GM21526 (cell line): Measurements from ENCODE around the gene PI4K2A.
A peak's percentile ranks its signal among the peaks of the same experiment; 100 is the strongest.

Experiments
- ATAC-seq: cut with Tn5 transposase; IDR thresholded peaks from one replicate; pipeline ENCODE4 v1.9.1; 2021; ENCODE audit warnings: moderate library complexity; ENCODE audit not compliant: unreplicated experiment, low FRiP score

The PI4K2A gene

DNA sequence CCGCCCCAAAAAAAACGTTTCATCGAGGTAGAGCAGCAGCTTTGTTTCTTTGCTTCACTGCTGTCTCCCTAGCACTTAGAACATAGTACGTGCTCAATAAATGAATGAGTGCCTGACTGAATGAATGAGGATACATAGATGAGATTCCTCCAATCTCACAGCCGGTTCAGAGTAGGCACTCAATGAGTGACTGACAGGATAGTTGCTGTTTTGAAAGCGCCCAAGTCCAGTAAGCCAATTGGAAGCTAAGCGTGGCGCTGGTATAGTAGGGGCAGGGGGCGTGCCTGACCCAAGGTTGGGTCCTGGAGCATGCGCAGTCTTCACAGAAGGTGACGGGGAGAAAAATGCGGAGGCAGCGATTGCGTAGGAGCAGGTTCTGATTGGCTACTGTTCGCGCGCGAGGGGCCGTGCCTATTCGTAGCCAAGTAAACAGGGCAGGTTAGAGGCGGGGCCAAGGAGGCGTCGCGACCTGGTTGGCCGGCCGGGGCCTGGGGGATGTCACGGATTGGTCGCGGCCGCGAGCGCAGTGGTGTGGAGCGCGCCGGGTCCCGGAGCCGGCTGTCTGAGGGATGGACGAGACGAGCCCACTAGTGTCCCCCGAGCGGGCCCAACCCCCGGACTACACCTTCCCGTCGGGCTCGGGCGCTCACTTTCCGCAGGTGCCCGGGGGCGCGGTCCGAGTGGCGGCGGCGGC lies at the start of gene PI4K2A:
TSS of gene PI4K2A (plus strand) at position 498 of the 694 bp plus-strand sequence. CDS start at position 570, 72 bp downstream.
- ATAC-seq, result peak; percentile 97

DNA sequence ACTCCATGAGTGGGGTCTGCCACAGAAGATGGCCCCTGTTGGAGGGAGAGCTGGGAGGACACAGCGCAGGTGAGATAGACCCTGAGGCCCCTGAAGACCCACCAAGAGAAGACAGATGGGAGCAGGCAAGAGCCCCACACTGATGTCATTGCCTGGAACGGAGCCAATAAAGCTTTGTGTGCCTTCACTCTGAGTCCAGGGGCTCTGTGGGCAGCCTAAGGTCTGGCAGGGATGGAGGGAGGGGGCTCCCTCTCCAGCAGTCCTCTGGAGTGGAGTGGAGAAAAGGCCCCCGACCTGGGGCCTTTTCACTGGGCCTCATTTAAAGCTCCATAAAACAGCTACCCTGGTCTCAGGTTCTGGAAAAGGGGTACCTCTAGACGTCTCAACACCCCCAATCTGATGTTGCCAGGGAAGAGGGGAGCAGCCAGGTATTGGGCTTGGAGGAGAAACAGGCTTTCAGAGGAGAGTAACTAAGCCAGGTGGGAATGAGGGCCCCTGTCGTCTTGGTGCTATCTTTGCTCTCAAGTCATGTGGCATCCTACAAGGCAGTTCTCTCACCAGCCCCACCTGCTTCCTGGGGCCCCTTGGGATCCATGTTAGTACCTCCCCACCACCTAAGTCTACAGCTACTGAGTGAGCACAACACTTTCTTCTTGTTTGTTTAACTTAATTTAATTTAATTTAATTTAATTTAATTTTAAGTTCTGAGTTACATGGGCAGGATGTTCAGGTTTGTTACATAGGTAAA lies 49.5 kb upstream of the PI4K2A start:
- no peak for ATAC-seq

DNA sequence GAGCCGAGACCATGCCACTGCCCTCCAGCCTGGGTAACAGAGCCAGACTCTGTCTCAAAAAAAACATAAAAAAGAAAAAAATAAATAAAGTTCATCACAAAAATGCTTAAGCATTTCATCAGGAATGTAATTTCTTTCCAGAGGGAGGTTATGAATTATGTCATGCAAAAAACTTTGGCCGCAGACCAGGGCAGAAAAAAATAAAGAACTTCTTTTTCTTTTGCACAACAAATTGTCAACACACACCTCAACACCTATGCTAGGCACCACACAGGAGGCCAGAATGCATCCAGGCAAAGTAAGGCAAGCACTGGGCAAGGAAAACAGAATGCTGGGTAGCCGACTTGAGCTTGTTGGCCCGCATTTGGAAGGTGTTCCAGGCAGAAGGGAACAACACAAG lies 47.0 kb upstream of the PI4K2A start:
- ATAC-seq, result no peak

DNA sequence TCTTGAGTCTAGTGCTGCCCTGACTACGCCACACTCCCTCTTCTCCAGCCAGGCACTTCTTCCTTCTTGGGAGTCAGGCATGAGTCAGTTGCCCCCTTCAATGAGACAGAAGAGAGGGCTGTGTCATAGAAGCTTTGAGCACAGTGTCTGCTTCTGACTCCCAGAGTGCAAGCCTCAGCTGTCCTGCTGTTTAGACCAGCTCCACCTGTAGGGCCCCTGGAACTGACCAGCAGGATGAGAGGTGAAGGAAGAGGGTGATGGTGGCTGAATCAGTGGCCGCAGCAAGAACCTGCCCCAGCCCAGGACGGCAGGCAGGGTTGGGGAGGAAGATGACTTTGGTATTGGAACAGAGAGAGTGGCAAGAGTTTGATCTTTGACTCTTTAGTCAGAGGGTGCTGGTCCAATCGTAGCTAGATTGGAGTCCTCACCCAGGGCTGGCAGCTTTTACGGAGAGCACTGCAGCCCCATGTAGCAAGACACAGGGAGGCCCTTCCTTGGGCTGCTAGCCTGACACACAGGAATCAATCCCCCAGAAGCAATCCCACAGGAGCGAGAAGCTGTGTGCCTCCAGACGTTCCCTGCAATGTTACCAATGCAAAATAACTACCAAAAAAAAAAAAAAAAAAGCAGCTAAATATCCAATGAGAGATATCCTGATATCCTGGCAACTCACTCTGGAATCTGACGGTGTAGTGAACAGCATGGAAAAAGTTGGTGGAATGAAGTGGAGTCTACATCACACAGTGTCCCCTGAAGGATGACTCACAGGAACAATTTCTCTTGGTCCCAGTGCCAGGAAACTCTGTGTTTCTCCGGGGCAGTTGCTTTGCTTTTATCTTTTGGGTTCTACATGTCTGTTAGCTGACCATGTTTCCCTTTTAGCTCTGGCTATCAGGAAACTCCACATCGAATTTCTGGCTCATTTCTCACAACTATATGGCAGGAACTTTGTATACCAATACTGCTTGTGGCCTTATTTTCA lies 44.1 kb upstream of the PI4K2A start:
- no peak for ATAC-seq

DNA sequence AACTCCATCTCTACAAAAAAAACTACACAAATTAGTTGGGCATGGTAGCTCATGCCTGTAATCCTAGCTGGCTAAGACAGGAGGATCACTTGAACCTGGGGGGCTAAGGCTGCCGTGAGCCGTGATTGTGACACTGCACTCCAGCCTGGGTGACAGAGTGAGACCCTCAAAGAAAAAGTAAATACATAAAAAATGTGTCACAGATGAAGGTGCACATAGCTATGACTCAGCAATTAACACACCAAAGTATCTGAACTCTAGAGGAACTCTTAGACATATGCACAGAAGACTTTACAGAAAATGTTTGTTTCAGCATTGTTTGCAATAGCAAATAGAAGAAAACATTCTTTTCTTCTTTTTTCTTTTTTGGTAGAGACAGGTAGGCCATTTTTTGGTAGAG lies 42.7 kb upstream of the PI4K2A start:
- no peak for ATAC-seq

DNA sequence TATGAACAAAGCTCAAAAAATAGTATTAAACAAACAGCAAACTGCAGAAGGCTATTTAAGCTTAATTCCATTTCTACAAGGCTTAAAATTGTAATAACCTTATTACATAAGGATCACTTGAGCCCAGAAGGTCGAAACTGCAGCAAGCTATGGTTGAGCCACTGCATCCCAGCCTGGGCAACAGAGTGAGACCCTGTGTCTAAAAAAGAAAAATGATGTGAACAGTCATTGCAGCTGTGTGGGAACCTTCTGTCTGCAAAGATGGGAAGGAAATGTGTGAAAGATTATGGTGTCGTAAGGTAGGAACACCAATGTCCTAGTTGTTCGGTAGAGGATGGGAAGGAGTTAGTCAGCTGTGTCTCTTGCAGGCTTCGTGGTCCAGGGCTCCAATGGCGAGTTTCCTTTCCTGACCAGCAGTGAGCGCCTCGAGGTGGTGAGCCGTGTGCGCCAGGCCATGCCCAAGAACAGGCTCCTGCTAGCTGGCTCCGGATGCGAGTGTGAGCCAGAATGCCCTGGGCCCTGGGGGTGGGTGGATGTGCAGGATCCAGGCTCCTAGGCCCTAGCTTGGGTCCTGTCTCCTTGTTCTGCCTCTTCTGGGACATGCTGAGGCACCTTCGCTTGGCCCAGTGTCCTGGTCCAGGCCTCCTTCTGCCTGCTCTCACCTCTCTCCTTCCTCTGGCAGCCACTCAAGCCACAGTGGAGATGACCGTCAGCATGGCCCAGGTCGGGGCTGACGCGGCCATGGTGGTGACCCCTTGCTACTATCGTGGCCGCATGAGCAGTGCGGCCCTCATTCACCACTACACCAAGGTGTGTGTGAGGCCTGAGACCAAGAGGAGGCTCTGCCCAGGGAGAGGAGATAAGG lies 41.8 kb upstream of the PI4K2A start:
- ATAC-seq, result no peak

DNA sequence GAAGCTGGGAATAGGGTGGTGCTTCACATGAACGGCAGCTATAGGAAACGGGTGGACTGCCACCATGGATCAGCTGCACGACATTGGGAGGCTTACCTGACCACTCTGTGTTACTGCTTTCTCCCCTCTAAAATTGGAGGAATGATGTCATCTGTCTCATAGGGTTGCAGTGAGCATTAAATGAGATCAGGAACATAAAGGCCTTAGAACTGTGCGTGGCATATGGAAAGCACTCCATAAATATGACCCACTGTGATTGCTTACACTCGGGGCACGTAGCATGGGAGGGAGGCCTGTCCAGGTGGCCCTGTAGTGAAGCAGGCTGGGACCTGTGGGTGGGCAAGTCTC lies 41.2 kb upstream of the PI4K2A start:
- ATAC-seq, result no peak

DNA sequence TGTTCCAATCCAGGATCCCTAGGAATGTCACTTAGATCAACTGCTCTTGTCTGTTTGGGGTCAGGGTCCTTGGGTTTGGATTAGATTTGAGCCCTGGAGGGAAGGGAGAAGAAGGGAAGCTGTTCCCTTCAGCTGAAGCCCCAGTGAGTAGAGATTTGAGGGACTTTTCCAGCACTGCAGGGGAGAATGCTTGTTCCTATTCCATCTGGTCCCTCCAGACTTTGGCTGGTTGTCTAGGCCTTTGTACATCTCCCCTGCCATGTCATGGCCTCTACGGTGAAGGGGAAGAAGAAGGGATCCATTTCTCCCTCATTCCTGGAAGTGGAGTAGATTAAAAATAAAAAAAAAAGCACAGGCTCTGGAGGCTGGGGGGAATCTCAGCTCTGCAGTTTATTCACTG lies 39.9 kb upstream of the PI4K2A start:
- ATAC-seq, result no peak

DNA sequence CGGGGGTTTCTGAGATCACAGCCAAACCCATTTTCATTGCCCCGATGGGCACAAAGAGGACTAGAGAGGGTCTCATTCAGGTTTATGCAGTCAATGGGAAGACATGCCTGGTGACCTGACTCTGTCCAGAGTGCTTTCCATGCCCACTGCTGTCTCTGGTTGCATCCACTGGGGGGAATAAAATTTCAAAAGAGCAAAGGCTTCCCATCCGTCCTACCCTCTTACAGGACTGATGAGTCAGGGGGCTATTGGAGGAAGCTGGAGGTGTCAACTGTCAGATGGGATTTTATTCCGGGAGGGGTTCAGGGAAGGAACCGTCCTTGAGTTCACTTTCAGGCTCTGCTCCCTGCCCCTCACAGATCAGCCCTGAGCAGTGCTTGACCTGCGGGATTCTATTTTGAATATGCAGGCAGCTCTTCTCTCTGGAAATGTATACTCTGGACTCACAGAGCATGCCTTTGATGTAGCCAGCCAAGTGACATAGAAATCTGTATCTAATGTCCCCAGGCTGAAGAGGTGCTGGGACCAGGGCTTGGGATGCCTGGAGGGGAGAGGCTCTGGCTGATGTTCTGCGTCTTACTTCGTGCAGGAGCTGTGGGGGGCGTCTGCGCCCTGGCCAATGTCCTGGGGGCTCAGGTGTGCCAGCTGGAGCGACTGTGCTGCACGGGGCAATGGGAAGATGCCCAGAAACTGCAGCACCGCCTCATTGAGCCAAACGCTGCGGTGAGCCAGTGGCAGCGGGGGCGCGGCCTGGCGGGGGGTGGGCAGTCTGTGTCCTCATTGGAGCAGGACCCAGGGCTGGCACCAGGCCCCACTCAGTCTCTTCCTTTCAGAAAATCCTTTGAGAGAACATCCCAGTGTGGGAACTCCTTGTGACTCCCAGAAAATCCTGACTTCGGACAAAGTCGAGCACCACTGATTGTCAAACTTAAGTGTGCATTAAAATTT lies 38.9 kb upstream of the PI4K2A start:
- ATAC-seq, result no peak

DNA sequence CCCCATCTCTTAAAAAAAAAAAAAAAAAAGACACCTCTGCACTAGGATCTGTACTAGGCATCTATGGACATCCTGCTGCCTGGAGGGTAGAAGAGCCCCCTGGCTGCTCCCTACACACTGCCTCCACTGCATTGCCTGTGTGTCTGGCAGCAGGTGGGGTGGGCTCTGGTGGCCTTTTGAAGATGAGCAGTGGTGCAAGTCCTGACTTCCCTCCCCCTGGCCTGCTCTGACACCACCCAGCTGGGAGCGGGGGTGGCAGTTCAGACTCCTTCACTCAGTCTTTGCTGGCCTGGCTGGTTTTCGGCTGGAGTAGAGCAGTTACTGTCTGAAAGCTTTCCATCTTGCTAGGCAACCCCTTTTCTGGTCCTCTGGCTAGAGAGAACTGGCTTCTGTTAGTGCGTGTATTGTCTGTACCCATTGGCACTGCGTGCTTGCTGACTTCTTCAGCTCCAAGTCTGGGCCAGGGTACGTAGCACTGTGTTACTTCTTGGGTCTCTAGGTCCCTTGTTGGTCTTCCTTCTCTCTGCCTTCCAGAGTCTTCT lies 33.3 kb upstream of the PI4K2A start:
- ATAC-seq, result no peak

DNA sequence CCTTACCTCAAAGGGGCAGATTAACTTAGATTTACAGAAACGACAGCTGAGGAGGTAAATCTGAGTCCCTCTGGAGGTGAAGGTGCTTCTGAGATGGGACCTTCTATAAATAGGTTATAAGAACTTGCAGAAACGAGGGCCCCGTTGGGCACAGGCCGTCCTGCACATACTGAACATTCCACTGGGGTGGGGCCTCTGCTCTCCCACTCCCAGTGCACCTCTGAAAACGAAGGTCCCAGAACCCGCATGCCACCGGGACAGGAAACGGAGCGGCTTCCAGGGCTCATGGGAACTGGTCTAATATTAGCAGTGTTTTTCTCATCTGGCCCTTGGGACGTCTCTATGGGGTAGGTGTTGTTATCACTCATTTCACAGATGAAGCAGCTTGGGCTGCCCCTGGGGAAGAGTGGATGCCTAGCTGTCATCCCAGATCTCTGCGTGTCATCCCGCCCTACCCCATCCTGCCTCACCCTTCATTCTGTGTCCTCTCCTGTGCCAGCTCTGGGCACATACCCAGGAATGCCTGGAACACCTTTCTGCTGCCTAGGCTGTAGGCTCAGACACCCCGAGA lies 31.4 kb upstream of the PI4K2A start:
- ATAC-seq, result no peak

DNA sequence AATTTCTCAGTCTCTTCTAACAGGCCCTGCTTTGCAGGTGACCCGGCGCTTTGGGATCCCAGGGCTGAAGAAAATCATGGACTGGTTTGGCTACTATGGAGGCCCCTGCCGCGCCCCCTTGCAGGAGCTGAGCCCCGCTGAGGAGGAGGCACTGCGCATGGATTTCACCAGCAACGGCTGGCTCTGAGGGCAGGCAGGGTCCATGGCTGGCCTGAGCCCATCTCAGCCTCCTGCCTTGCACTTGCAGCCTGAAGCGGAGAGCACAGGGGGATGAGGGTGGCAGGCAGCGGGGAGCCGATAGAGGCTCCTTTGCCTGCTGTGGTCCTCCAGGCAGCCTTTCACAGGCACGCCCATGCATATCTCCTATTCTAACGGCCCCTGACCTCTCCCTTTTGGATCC lies 29.0 kb upstream of the PI4K2A start:
- no peak for ATAC-seq

DNA sequence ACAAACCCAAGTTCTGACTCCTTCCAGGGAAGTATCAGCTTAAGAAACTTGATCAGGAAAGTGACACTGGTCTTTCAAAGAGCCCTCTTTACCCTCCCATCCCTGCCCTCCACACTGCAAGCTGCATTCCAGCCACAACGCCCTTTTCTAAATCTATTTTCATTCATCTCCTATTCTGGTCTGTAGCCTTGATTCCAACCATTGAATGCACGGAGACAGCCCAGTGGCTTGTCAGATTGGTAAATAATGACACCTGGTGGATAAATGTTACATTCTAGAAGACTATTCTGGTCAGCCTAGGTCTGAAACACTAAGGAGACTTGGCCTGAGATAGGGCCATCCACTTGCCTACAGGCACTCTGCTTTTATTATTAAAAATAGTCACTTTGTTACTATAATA lies 28.1 kb upstream of the PI4K2A start:
- no peak for ATAC-seq

DNA sequence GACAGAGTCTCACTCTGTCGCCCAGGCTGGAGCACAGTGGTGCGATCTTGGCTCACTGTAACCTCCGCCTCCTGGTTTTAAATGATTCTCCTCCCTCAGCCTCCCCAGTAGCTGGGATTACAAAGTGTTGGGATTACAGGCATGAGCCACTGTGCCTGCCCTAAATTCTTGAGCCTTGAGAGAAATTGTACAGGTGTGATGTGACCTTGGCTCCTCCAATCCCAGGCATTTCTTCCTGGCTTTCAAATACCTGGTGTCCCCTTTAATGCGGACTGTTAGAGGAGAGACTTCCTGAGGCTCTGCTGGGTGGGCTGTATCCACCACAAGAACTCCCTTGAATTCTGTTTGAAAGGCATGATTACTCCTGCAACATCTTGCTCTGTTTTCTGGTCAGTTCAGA lies 22.2 kb upstream of the PI4K2A start:
- no peak for ATAC-seq

DNA sequence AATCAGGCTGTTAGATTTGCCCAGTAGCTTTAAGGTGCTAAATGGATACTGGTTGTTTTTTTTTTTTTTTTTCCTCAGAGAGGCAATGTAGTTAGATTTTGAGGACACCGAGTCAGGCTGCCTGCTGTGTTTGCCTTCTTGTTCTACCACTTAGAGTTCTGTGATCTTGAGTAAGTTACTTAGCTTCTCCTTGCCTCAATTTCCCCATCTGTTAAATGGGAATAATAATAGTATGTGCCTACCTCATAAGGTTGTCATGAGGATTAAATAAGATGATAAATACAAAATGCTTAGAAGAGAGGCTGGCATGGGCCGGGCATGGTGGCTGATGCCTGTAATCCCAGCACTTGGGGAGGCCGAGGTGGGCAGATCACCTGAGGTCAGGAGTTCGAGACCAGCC lies 21.7 kb upstream of the PI4K2A start:
- ATAC-seq, result no peak

DNA sequence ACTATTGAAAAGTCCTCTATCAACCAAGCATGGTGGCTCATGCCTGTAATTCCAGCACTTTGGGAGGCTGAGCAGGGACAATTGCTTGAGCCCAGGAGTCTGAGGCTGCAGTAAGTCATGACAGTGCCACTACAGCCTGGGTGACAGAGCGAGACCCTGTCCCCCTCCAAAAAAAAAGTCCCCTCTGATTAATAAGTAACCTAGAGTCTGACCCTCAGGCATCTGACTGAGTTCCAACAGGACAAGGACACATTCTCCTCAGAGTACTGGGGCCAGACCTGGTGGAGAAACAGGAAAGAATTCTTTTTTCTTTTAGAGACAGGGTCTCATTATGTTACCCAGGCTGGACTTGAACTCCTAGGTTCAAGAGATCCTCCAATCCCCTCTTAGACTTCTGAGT lies 17.2 kb upstream of the PI4K2A start:
- no peak for ATAC-seq

DNA sequence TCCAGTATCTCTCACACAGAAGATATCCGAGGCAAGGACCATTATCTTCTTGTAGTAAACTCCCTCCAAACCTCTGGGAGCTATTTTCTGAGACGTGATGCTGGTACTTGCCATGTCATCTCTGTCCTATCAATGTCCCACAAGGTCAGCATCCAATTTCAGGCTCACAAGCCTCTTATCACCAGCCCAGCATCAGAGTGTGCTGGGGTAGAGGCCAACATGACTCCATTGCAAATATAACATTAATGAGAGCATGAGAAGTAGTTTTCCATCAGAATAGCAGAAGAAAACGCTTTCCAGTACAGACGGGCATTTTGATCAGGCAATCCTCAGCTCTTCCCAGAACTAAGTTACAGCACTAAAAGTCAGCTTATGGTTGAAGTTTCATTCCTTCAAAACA lies 12.7 kb upstream of the PI4K2A start:
- no peak for ATAC-seq

DNA sequence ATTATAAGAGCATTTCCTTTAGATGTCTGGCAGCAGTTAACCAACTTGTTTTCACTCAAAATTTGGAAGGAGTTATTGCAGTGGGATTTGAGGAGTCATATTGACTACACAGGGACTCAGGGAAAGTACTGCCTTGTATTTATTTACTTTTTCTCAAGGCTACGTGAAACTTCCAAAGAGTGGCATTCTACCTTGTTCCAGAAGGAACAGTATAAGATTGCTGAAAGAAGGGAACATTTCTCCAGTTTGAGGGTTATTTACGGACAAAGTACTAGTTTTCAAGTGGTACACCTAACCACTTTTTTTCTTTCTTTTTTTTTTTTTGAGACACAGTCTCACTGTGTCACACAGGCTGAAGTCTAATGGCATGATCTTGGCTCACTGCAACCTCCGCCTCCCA lies 12.2 kb upstream of the PI4K2A start:
- no peak for ATAC-seq

DNA sequence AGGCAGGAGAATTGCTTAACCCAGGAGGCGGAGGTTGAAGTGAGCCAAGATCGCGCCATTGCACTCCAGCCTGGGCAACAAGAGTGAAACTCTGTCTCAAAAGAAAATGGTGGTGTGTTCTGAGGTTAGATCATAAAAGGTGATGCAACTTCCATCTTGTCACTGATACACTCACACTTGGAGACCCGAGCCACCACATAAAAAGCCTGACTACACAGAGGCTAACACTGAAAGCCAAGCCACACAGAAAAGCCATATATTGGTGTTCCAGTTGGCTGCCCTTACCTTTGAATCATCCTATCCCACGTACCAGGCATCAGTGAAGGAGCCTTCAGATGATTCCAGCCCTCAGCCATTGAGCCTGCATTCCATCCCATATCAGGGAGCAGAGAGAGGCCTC lies 11.2 kb upstream of the PI4K2A start:
- no peak for ATAC-seq
